Activated B cell treated with CpG ODN at 0.5 μM for 24 hours (primary cell): ENCODE measurements around the gene LAPTM5. TPM values are rescaled to one million over a fixed set of nuclear protein-coding genes. Genes with fewer than 3 reads are reported as not detected.

Experiments
- ATAC-seq: fragments of 200-7000 bp; cut with Tn5 transposase; one replicate; pipeline ENCODE4 v1.10.0; 2021; ENCODE audit warnings: low read depth, mild to moderate bottlenecking, moderate library complexity
- CTCF ChIA-PET: fragments of 350-600 bp; sonication (Branson Sonifier 250); formaldehyde crosslinking; loops from one replicate; lab custom pipeline; 2021; ENCODE audit warnings: antibody characterized with exemption; lab: Charles Lee
- POLR2A ChIA-PET: fragments of 350-600 bp; sonication (Branson Sonifier 250); formaldehyde crosslinking; loops from one replicate; lab custom pipeline; 2021; ENCODE audit warnings: antibody characterized with exemption; lab: Charles Lee
- DNase-seq: peaks from one replicate; pipeline ENCODE4 v3.0.0; 2022
- H3K27ac Mint-ChIP-seq: one replicate; pipeline ENCODE4 v1.8.0; 2020; ENCODE audit warnings: mixed read lengths
- H3K27me3 Mint-ChIP-seq: one replicate; pipeline ENCODE4 v1.8.0; 2021; ENCODE audit warnings: mixed read lengths
- H3K36me3 Mint-ChIP-seq: one replicate; pipeline ENCODE4 v1.8.0; 2021; ENCODE audit warnings: low read depth, mixed read lengths
- H3K4me1 Mint-ChIP-seq: one replicate; pipeline ENCODE4 v1.8.0; 2021; ENCODE audit warnings: mixed read lengths
- H3K4me3 Mint-ChIP-seq: one replicate; pipeline ENCODE4 v1.8.0; 2020; ENCODE audit warnings: mild to moderate bottlenecking, mixed read lengths
- H3K9me3 Mint-ChIP-seq: one replicate; pipeline ENCODE4 v1.8.0; 2020; ENCODE audit warnings: mixed read lengths
- CTCF ChIP-seq: fragments of 200-600 bp; IDR thresholded peaks from one replicate; pipeline ENCODE4 v1.8.0; 2022; ENCODE audit warnings: antibody characterized with exemption, mild to moderate bottlenecking
- intact Hi-C: fragments of 100-400 bp; cut with micrococcal nuclease; formaldehyde crosslinking; loops from one replicate; pipeline ENCODE4 v1.15.1; 2024
- total RNA-seq: library from RNA; stranded (reverse); gene quantifications from 2 replicates; pipeline ENCODE4 v1.2.3, GENCODE V29; 2022

Gene LAPTM5
- total RNA-seq, 1 donor from 2014 or later, result 766 TPM

DNA sequence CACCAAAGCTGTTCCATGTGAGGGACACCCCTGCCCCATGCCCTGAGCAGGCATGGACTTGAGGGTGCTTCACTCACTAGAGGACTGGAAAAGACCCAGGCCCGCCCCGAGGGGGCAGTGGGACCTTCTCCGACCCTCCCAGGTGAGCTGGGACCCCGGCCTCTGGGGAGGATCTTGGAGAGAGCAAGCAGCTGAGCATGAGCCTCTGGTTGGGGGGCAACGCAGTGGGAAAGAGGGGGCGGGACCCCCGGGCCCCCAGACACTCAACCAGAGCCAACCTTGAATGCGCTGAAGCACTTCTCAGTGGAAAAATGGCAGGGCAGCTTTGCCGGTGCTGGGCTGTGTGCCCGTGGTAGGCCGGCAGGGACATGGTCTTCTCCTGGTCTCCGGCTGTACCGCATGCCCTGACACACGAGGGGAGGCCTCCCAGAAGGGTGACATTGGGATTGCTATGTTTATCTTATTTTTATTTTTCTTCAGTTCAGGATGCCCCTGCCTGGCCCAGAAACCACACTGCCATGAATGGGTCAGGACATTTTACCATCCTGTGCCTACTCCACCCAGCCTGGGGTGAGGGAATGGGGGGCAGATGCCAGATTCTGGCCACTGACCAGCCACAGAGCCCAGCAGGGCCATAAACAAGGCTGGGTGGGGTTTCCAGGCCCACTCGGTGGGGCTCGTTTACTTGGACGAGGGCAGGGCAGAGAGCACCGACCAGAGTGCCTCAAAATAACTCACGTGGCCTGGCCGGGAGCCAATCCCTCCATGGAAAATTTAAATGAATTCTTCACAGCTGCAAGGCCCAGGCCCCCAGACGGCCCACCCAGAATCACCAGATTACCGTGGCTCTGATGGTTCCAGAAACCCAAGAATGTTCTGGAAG is 17.2 kb upstream of the LAPTM5 start:
- intact Hi-C loops, result loop anchor here (10.0 kb wide), 1 partner anchor 1540 kb away; the partner anchor contains the start of genes MECR and PTPRU
- Mint-ChIP-seq H3K4me3 (no peak overlapping the region), H3K27ac (no peak overlapping the region), H3K36me3 (no peaks in the 10 kb centered on the region), H3K9me3 (no peaks in the 10 kb centered on the region), H3K4me1 (peaks cover 23% of the 10 kb centered on the region), H3K27me3 (no peaks in the 10 kb centered on the region)
- ChIA-PET CTCF (interaction anchor here (1.0 to 1.3 kb wide), 2 partner anchors 55 to 56 kb away, joined by 3 to 4 read pairs; no protein-coding TSS in a partner anchor), POLR2A (interaction anchor here (1.0 to 2.5 kb wide), 5 partner anchors 16 to 56 kb away, joined by 3 to 10 read pairs (median 3); partner anchors contain the start of gene LAPTM5)
- DNase-seq, result no peak
- ATAC-seq, result no peak
- no peak for TF ChIP-seq CTCF

- no peak for TF ChIP-seq CTCF
- Mint-ChIP-seq H3K4me1 (peaks cover 15% of the 10 kb centered on the region), H3K27me3 (no peaks in the 10 kb centered on the region), H3K9me3 (no peaks in the 10 kb centered on the region), H3K4me3 (no peak overlapping the region), H3K27ac (no peak overlapping the region), H3K36me3 (no peaks in the 10 kb centered on the region)
- ChIA-PET POLR2A (interaction anchor here (1.0 to 2.5 kb wide), 5 partner anchors 16 to 55 kb away, joined by 3 to 10 read pairs (median 3); partner anchors contain the start of gene LAPTM5), CTCF (interaction anchor here (1.0 to 1.3 kb wide), 3 partner anchors 8 to 55 kb away, joined by 3 to 4 read pairs (median 3); no protein-coding TSS in a partner anchor)
- intact Hi-C loops, result loop anchor here (10.0 kb wide), 1 partner anchor 1539 kb away; the partner anchor contains the start of genes MECR and PTPRU
- DNase-seq (no peak), ATAC-seq (no peak)
Observed at GRCh38 chr1:30773722-30774358, 16.3 kb upstream of the LAPTM5 start.

GRCh38 chr1:30771005-30771404 is 13.4 kb upstream of the LAPTM5 start:
- intact Hi-C loops, result loop anchor here (10.0 kb wide), 1 partner anchor 1536 kb away; the partner anchor contains the start of genes MECR and PTPRU
- Mint-ChIP-seq H3K4me3 (no peak overlapping the region), H3K27ac (no peak overlapping the region), H3K36me3 (no peaks in the 10 kb centered on the region), H3K4me1 (peaks cover 17% of the 10 kb centered on the region), H3K9me3 (no peaks in the 10 kb centered on the region), H3K27me3 (no peaks in the 10 kb centered on the region)
- no peak for TF ChIP-seq CTCF
- ATAC-seq (no peak), DNase-seq (no peak)
- CTCF ChIA-PET, result no interaction called here
- POLR2A ChIA-PET, result interaction anchor here (1.4 kb wide), 1 partner anchor 39 kb away, joined by 4 read pairs; no protein-coding TSS in a partner anchor

DNA sequence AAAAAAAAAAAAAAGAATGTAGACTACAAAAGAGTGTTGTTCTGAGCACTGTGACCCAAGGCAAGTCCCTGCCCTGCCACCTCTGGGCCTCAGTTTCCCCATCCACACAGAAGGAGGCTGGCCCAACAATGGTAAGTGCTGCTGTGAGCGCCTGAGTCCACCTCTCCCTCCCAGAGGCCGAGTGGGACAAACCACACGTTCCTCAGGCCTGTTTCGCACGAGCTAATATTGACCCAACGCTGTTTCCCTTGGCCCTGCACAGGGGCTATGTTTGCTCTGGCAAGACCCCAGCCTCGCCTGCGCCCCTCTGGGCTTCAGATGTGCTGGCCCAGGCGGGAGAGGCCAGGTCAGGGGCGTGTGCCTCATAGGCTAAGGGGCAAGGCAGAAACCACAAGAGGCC is 12.6 kb upstream of the LAPTM5 start:
- ATAC-seq (no peak), DNase-seq (no peak)
- Mint-ChIP-seq H3K36me3 (no peaks in the 10 kb centered on the region), H3K27me3 (no peaks in the 10 kb centered on the region), H3K27ac (no peak overlapping the region), H3K4me1 (peaks cover 21% of the 10 kb centered on the region), H3K4me3 (no peak overlapping the region), H3K9me3 (no peaks in the 10 kb centered on the region)
- TF ChIP-seq CTCF, result no peak
- ChIA-PET POLR2A (interaction anchor here (1.0 kb wide), 1 partner anchor 16 kb away, joined by 4 read pairs; no protein-coding TSS in a partner anchor), CTCF (no interaction called here)
- intact Hi-C loops, result loop anchor here (10.0 kb wide), 1 partner anchor 1535 kb away; the partner anchor contains the start of genes MECR and PTPRU
